ENCODE measurements around the gene TCF7L1. TPM values are rescaled to one million over a fixed set of nuclear protein-coding genes. Genes with fewer than 3 reads are reported as not detected.
A peak's percentile ranks its signal among the peaks of the same experiment; 100 is the strongest.

TCF7L1 gene
- total and polyA plus RNA-seq, 2 of the 13 experiments (the other 11 are each of a cell fraction or from before 2014, with no cell fraction given): 0.04 to 0.15 TPM

- TF ChIP-seq ZFP82 (CRISPR knock-in tag; IDR thresholded peaks at IDR 0.05; ENCODE audit: borderline replicate concordance) (peak; percentile 29; the same call in 1 of the 2 replicates), SIN3B (IDR thresholded peaks at IDR 0.05; ENCODE audit: low read length) (peak; percentile 61; the same call in 1 of the 2 replicates), MAF1 (CRISPR knock-in tag; IDR thresholded peaks at IDR 0.05; ENCODE audit: borderline replicate concordance) (peak; percentile 94; the same call in 1 of the 2 replicates), NFYC (CRISPR knock-in tag; IDR thresholded peaks at IDR 0.05) (peak; percentile 69), NFRKB (IDR thresholded peaks at IDR 0.05) (no peak), MBD4 (IDR thresholded peaks at IDR 0.05; ENCODE audit: borderline replicate concordance, low read length) (no peak), PHF8 (CRISPR knock-in tag; IDR thresholded peaks at IDR 0.05) (peak; percentile 98), ZSCAN29 (CRISPR knock-in tag; conservative IDR thresholded peaks at IDR 0.05) (peak; percentile 97), HINFP (CRISPR knock-in tag; IDR thresholded peaks at IDR 0.05; ENCODE audit: low read depth) (peak; percentile 89; the same call in 1 of the 2 replicates), KDM1A (CRISPR knock-in tag; IDR thresholded peaks at IDR 0.05) (no peak), GMEB2 (CRISPR knock-in tag; IDR thresholded peaks at IDR 0.05; ENCODE audit: low read depth) (no peak), SMYD3 (CRISPR knock-in tag; IDR thresholded peaks at IDR 0.05) (0 out of 2 replicates have a peak, but pooled peaks have one; percentile 80), ZGPAT (CRISPR knock-in tag; IDR thresholded peaks at IDR 0.05) (peak; percentile 95), EED (CRISPR knock-in tag; IDR thresholded peaks at IDR 0.05) (peak; percentile 91), STAT5B (CRISPR knock-in tag; IDR thresholded peaks at IDR 0.05) (0 out of 2 replicates have a peak, but pooled peaks have one; percentile 59), IRF1 (CRISPR knock-in tag; IDR thresholded peaks at IDR 0.05; ENCODE audit: low read depth) (0 out of 2 replicates have a peak, but pooled peaks have one; percentile 90), PTBP1 (IDR thresholded peaks at IDR 0.05; ENCODE audit: low read depth, low read length, poor library complexity, severe bottlenecking) (no peak), PITX1 (CRISPR knock-in tag; IDR thresholded peaks at IDR 0.05) (peak; percentile 67; the same call in 1 of the 2 replicates), ZNF225 (CRISPR knock-in tag; IDR thresholded peaks at IDR 0.05) (no peak), ZNF354B (CRISPR knock-in tag; IDR thresholded peaks at IDR 0.05) (no peak), ZNF10 (CRISPR knock-in tag; IDR thresholded peaks at IDR 0.05; ENCODE audit: borderline replicate concordance, low read depth) (no peak), ZFAT (CRISPR knock-in tag; conservative IDR thresholded peaks at IDR 0.05) (0 out of 2 replicates have a peak, but pooled peaks have one; percentile 75), ZNF441 (CRISPR knock-in tag; IDR thresholded peaks at IDR 0.05; ENCODE audit: borderline replicate concordance) (peak; percentile 37; the same call in 1 of the 2 replicates), BRD4 (CRISPR knock-in tag; IDR thresholded peaks at IDR 0.05) (0 out of 2 replicates have a peak, but pooled peaks have one; percentile 87), ZNF737 (CRISPR knock-in tag; IDR thresholded peaks at IDR 0.05; ENCODE audit: borderline replicate concordance) (peak; percentile 94; the same call in 1 of the 2 replicates)
Observed at GRCh38 chr2:85354286-85355072, 221.3 kb downstream of the TCF7L1 start, which contains the start of the genes ELMOD3 and RETSAT (continued).

Data from HepG2 (cell line).